ENCODE measurements around the gene KRTAP12-1.

GRCh38 chr21:44718093-44718492 lies 36.1 kb upstream of the KRTAP12-1 start:
- no peak for TF ChIP-seq POLR2A (IDR thresholded peaks at IDR 0.05)
- TF ChIP-seq CTCF (IDR thresholded peaks at IDR 0.05), result no peak
- no peak for TF ChIP-seq EP300 (IDR thresholded peaks at IDR 0.05)

Data from suprapubic skin (tissue), 3 donors.